ENCODE measurements around the gene ATXN10.

DNA sequence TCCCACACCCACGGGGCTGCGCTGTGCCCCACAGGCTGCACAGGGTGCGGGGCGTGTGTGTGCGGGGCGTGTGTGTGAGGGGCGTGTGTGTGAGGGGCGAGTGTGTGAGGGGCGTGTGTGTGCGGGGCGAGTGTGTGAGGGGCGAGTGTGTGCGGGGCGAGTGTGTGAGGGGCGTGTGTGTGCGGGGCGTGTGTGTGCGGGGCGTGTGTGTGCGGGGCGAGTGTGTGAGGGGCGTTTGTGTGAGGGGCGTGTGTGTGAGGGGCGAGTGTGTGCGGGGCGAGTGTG is 218.7 kb downstream of the ATXN10 start:
- TF ChIP-seq, protein P1, sequence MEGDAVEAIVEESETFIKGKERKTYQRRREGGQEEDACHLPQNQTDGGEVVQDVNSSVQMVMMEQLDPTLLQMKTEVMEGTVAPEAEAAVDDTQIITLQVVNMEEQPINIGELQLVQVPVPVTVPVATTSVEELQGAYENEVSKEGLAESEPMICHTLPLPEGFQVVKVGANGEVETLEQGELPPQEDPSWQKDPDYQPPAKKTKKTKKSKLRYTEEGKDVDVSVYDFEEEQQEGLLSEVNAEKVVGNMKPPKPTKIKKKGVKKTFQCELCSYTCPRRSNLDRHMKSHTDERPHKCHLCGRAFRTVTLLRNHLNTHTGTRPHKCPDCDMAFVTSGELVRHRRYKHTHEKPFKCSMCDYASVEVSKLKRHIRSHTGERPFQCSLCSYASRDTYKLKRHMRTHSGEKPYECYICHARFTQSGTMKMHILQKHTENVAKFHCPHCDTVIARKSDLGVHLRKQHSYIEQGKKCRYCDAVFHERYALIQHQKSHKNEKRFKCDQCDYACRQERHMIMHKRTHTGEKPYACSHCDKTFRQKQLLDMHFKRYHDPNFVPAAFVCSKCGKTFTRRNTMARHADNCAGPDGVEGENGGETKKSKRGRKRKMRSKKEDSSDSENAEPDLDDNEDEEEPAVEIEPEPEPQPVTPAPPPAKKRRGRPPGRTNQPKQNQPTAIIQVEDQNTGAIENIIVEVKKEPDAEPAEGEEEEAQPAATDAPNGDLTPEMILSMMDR (IDR thresholded peaks at IDR 0.05) = no peak
- TF ChIP-seq POLR2A (IDR thresholded peaks at IDR 0.05) = no peak
